Calu3 (cell line): ENCODE results near the gene PLEKHM2. TPM values are rescaled to one million over a fixed set of nuclear protein-coding genes. Genes with fewer than 3 reads are reported as not detected.
"Not testable (repeated sequence)": the region's sequence is repeated elsewhere in the genome, so short reads cannot be mapped to it uniquely, and the experiment has no call there.

Source experiments
- BruUV-seq: library from RNA; stranded (reverse); fragments of 400-500 nt; replicated peaks from 2 replicates; lab custom pipeline; 2021; lab: Mats Ljungman, UMichigan
- CTCF ChIA-PET: fragments of 300-600 bp; sonication (Branson Sonifier 250); formaldehyde crosslinking; loops from one replicate; lab custom pipeline; 2022; ENCODE audit warnings: antibody characterized with exemption; lab: Charles Lee
- DNase-seq: peaks from one replicate; pipeline ENCODE4 v3.0.0; 2022
- H3K27ac Mint-ChIP-seq: one replicate; pipeline ENCODE4 v1.8.0; 2022; ENCODE audit warnings: mixed read lengths; ENCODE audit not compliant: unreplicated experiment
- H3K27me3 Mint-ChIP-seq: one replicate; pipeline ENCODE4 v1.8.0; 2022; ENCODE audit warnings: mixed read lengths; ENCODE audit not compliant: unreplicated experiment
- H3K36me3 Mint-ChIP-seq: one replicate; pipeline ENCODE4 v1.8.0; 2022; ENCODE audit warnings: mild to moderate bottlenecking, moderate library complexity, mixed read lengths; ENCODE audit not compliant: insufficient read depth, unreplicated experiment
- H3K4me1 Mint-ChIP-seq: one replicate; pipeline ENCODE4 v1.8.0; 2022; ENCODE audit warnings: mild to moderate bottlenecking, low read depth, mixed read lengths; ENCODE audit not compliant: unreplicated experiment
- H3K4me3 Mint-ChIP-seq: one replicate; pipeline ENCODE4 v1.8.0; 2022; ENCODE audit warnings: mild to moderate bottlenecking, low read depth, moderate library complexity, mixed read lengths; ENCODE audit not compliant: unreplicated experiment
- H3K9me3 Mint-ChIP-seq: one replicate; pipeline ENCODE4 v1.8.0; 2022; ENCODE audit warnings: low read depth, mixed read lengths; ENCODE audit not compliant: unreplicated experiment
- intact Hi-C: fragments of 100-400 bp; cut with micrococcal nuclease; formaldehyde crosslinking; loops from one replicate; pipeline ENCODE4 v1.10.0; 2022; ENCODE audit not compliant: unreplicated experiment
- total RNA-seq: library from RNA; stranded (reverse); gene quantifications from 2 replicates; pipeline ENCODE4 v1.2.3, GENCODE V29; 2022
- TF ChIP-seq, protein P1 (sequence below): fragments of 200-600 bp; IDR thresholded peaks from one replicate; pipeline ENCODE4 v1.8.0; 2022; ENCODE audit warnings: antibody characterized with exemption; ENCODE audit not compliant: unreplicated experiment

PLEKHM2 gene
- total RNA-seq, 1 experiment from 2014 or later, result 30.4 TPM

DNA sequence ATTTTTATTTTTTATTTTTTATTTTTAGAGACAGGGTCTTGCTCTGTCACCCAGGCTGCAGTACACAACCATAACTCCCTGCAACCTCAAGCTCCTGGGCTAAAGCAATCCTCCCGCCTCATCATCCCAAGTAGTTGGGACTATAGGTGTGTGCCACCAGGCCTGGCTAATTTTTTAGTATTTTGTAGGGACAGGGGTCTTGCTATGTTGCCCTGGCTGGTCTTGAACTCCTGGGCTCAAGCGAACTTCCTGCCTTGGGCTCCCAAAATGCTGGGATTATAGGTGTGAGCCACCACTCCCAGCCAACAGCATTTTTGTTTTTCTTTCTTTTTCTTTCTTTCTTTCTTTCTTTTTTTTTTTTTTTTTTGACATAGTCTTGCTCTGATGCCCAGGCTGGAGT is 14.1 kb downstream of the PLEKHM2 start:
- Mint-ChIP-seq H3K4me1 (peaks cover 4% of the 10 kb centered on the region), H3K9me3 (no peaks in the 10 kb centered on the region), H3K27me3 (no peaks in the 10 kb centered on the region), H3K36me3 (no peaks in the 10 kb centered on the region), H3K27ac (no peak overlapping the region), H3K4me3 (no peak overlapping the region)
- TF ChIP-seq, protein P1, sequence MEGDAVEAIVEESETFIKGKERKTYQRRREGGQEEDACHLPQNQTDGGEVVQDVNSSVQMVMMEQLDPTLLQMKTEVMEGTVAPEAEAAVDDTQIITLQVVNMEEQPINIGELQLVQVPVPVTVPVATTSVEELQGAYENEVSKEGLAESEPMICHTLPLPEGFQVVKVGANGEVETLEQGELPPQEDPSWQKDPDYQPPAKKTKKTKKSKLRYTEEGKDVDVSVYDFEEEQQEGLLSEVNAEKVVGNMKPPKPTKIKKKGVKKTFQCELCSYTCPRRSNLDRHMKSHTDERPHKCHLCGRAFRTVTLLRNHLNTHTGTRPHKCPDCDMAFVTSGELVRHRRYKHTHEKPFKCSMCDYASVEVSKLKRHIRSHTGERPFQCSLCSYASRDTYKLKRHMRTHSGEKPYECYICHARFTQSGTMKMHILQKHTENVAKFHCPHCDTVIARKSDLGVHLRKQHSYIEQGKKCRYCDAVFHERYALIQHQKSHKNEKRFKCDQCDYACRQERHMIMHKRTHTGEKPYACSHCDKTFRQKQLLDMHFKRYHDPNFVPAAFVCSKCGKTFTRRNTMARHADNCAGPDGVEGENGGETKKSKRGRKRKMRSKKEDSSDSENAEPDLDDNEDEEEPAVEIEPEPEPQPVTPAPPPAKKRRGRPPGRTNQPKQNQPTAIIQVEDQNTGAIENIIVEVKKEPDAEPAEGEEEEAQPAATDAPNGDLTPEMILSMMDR, result no peak
- DNase-seq, result no peak
- no TSS peak for BruUV-seq
- CTCF ChIA-PET, result no interaction called here
- intact Hi-C loops, result no loop called here

DNA sequence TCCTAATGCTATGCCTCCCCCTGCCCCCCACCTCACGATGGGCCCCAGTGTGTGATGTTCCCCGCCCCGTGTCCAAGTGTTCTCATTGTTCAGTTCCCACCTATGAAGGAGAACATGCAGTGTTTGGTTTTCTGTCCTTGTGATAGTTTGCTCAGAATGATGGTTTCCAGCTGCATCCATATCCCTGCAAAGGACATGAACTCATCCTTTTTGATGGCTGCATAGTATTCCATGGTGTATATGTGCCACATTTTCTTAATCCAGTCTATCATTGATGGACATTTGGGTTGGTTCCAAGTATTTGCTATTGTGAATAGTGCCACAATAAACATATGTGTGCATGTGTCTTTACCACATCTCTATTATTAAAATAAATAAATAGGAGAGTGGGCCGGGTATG is 15.2 kb downstream of the PLEKHM2 start:
- DNase-seq, intact Hi-C loops, H3K9me3 Mint-ChIP-seq, CTCF ChIA-PET, H3K4me3 Mint-ChIP-seq, H3K27me3 Mint-ChIP-seq, H3K36me3 Mint-ChIP-seq, BruUV-seq, H3K27ac Mint-ChIP-seq: not testable (repeated sequence)
- H3K4me1 Mint-ChIP-seq, result peaks cover 11% of the 10 kb centered on the region

DNA sequence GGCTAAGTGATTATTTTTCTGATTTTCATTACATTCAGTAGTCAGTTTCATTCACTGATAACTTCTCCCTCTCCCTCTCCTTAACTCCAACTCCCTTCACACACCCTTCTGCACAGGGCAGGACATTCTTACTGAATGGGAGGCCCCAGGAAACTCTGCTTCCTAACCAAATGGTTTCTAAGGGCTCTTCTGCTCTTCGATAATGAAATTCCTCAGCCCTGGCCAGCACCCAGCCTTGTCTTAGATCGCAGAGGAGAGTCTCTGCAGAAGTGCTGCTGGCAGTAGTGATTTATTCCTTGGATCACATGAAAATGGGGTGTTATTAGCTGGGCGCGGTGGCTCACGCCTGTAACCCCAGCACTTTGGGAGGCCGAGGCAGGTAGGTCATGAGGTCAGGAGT is 16.4 kb downstream of the PLEKHM2 start:
- Mint-ChIP-seq H3K36me3 (no peaks in the 10 kb centered on the region), H3K27me3 (no peaks in the 10 kb centered on the region), H3K27ac (no peak overlapping the region), H3K4me3 (no peak overlapping the region), H3K4me1 (peaks cover 11% of the 10 kb centered on the region), H3K9me3 (no peaks in the 10 kb centered on the region)
- no peak for DNase-seq
- intact Hi-C loops, result no loop called here
- BruUV-seq, result no TSS peak
- CTCF ChIA-PET, result no interaction called here
- TF ChIP-seq, protein P1, result no peak

DNA sequence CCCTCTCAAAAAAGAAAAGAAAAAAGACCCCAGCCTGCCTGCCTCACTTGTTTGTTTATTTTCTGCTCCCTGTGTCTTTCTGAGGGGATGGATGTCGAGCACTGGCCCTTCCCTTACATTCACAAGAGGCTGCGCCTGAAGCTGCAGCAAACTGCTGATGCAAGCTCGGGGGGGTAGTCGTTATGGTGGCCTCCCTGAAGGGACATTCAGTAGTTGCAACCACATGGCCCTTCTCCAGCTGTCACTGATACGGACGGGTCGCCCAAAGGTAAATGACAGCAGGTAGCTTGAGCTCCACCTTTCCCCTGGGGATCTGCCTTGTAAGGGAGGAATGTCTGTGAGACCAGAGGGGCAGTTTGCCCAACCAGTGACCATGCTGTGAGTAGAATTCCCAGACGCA is 17.7 kb downstream of the PLEKHM2 start:
- Mint-ChIP-seq H3K27ac (no peak overlapping the region), H3K4me3 (no peak overlapping the region), H3K36me3 (no peaks in the 10 kb centered on the region), H3K27me3 (no peaks in the 10 kb centered on the region), H3K4me1 (peaks cover 11% of the 10 kb centered on the region), H3K9me3 (no peaks in the 10 kb centered on the region)
- no peak for DNase-seq
- intact Hi-C loops, result no loop called here
- CTCF ChIA-PET, result no interaction called here
- no TSS peak for BruUV-seq
- TF ChIP-seq, protein P1, result no peak

DNA sequence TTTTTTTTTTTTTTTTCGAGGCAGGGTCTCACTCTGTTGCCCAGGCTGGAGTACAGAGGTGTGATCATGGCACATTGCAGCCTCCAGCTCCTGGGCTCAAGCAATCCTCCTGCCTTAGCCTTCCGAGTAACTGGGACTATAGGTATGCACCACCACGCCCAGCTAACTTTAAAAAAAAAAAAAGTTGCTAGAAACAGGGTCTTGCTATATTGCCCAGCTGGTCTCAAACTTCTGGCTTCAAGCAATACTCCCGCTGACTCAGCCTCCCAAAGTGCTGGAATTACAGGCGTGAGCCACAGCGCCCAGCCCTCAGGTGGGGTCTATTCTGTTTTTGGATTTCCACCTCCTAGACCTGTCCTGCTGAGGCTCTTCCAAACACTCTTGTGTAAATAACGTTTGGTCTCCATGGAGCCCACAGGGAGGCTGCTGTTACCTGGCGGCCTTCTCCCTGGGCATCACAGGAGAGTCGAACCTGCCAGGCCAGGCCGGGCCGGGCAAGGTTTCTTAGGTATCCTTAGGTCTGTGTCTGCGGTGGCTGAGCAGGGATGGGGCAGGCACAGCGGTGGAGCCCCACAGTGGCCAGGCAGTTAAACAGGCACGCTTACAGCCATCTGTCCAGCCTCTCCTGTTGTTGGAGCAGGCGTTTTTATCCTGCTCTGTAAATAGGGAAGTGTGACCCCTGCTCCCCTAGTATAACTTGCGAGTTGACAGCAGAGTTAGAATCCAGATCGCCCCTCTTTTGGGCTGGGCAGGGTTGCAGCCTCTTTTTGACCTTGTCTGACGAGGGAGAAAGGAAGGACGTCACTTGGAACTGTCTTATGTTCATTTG is 18.8 kb downstream of the PLEKHM2 start:
- no TSS peak for BruUV-seq
- DNase-seq, result peak; percentile 34
- CTCF ChIA-PET, result no interaction called here
- Mint-ChIP-seq H3K36me3 (no peaks in the 10 kb centered on the region), H3K4me3 (peak overlapping the region; percentile 30), H3K9me3 (no peaks in the 10 kb centered on the region), H3K4me1 (peaks cover 11% of the 10 kb centered on the region), H3K27ac (no peak overlapping the region), H3K27me3 (no peaks in the 10 kb centered on the region)
- intact Hi-C loops, result no loop called here
- TF ChIP-seq, protein P1, result no peak
